Peyer's patch (tissue), 4 donors: Measurements from ENCODE around the gene SAMD11. TPM values are rescaled to one million over a fixed set of nuclear protein-coding genes. Genes with fewer than 3 reads are reported as not detected.

Source experiments
- DNase-seq, 3 donors: peaks; one replicate each; pipeline ENCODE4 v3.0.0-alpha.2; 2017 to 2019
- H3K27ac ChIP-seq, 4 donors: fragments of 200-600 bp; sonication (generic); one replicate each; pipeline ENCODE4 v1.5.1; 2016 to 2019
- H3K27me3 ChIP-seq, 2 donors: fragments of 200-600 bp; sonication (generic); one replicate each; pipeline ENCODE4 v1.5.1; 2019
- H3K36me3 ChIP-seq, 3 donors: fragments of 200-600 bp; sonication (generic); one replicate each; pipeline ENCODE4 v1.5.1; 2016 to 2019
- H3K4me1 ChIP-seq, 4 donors: fragments of 200-600 bp; sonication (generic); one replicate each; pipeline ENCODE4 v1.5.1; 2016 to 2019
- H3K4me3 ChIP-seq, 4 donors: fragments of 200-600 bp; sonication (generic); 1 replicate in 3 of 4; 2 replicates in 1 of 4; pipeline ENCODE4 v1.5.1; 2016 to 2019; ENCODE audit warnings: mild to moderate bottlenecking in 1 of 4
- H3K9me3 ChIP-seq, 4 donors: fragments of 200-600 bp; sonication (generic); one replicate each; pipeline ENCODE4 v1.5.1; 2016 to 2019; ENCODE audit warnings: mild to moderate bottlenecking in 1 of 4
- CTCF ChIP-seq, 6 experiments: fragments of 450-650 bp in 4 of 6; fragments of 200-600 bp in 2 of 6; sonication (generic) in 1 of 6; IDR thresholded peaks; one replicate each; pipeline ENCODE4 v1.5.1; 2017 to 2019; ENCODE audit warnings: antibody characterized with exemption in 6 of 6, mild to moderate bottlenecking in 3 of 6, moderate library complexity in 1 of 6
- POLR2A ChIP-seq, 2 donors: fragments of 450-650 bp; IDR thresholded peaks; one replicate each; pipeline ENCODE4 v1.5.1; 2017; ENCODE audit warnings: antibody characterized with exemption in 2 of 2, mild to moderate bottlenecking in 2 of 2, moderate library complexity in 2 of 2
- total RNA-seq, 4 donors: library from RNA; depleted of rRNA; stranded (reverse); fragments of >200 nt; gene quantifications; one replicate each; pipeline ENCODE4 v1.1.0, GENCODE V29; 2016

The SAMD11 gene
- total RNA-seq, 4 donors from 2014 or later, result 1.1 to 5.0 (median 2.2) TPM

GRCh38 chr1:978835-979743, 55.4 kb downstream of the SAMD11 start:
- no peaks in the 10 kb centered on the region for H3K27me3 ChIP-seq
- no peak for TF ChIP-seq POLR2A (IDR thresholded peaks at IDR 0.05)
- no peak for TF ChIP-seq CTCF (IDR thresholded peaks at IDR 0.05)

GRCh38 chr1:979744-980072, 56.0 kb downstream of the SAMD11 start:
- TF ChIP-seq POLR2A (IDR thresholded peaks at IDR 0.05), result no peak
- no peak for TF ChIP-seq CTCF (IDR thresholded peaks at IDR 0.05)
- no peak overlapping the region for H3K4me3 ChIP-seq
- no peak for DNase-seq
- H3K36me3 ChIP-seq, result no peaks in the 10 kb centered on the region
- H3K27me3 ChIP-seq, result no peaks in the 10 kb centered on the region
- H3K9me3 ChIP-seq, result no peaks in the 10 kb centered on the region
- no peak overlapping the region for H3K27ac ChIP-seq
- peaks cover 0 to 13% (median 4%) of the 10 kb centered on the region in 4 donors for H3K4me1 ChIP-seq

More at GRCh38 chr1:978835-979743, 55.4 kb downstream of the SAMD11 start:
- Histone ChIP-seq H3K9me3 (no peaks in the 10 kb centered on the region), H3K27ac (no peak overlapping the region), H3K4me1 (peaks cover 0 to 10% (median 4%) of the 10 kb centered on the region in 4 donors), H3K4me3 (no peak overlapping the region), H3K36me3 (no peaks in the 10 kb centered on the region)
- DNase-seq, result no peak

GRCh38 chr1:980137-980571, 56.4 kb downstream of the SAMD11 start:
- no peak for DNase-seq
- H3K36me3 ChIP-seq, result no peaks in the 10 kb centered on the region
- no peak overlapping the region for H3K27ac ChIP-seq
- no peaks in the 10 kb centered on the region for H3K27me3 ChIP-seq
- no peaks in the 10 kb centered on the region for H3K9me3 ChIP-seq
- TF ChIP-seq CTCF (IDR thresholded peaks at IDR 0.05) (no peak), POLR2A (IDR thresholded peaks at IDR 0.05) (no peak)
- H3K4me3 ChIP-seq, result no peak overlapping the region
- H3K4me1 ChIP-seq, result peaks cover 0 to 13% (median 4%) of the 10 kb centered on the region in 4 donors

- Histone ChIP-seq H3K36me3 (no peaks in the 10 kb centered on the region), H3K27me3 (no peaks in the 10 kb centered on the region), H3K9me3 (no peaks in the 10 kb centered on the region), H3K27ac (no peak overlapping the region), H3K4me3 (no peak overlapping the region), H3K4me1 (peaks cover 0 to 11% (median 3%) of the 10 kb centered on the region in 4 donors)
- TF ChIP-seq CTCF (IDR thresholded peaks at IDR 0.05) (no peak), POLR2A (IDR thresholded peaks at IDR 0.05) (no peak)
- DNase-seq, result no peak
These were observed 57.1 kb downstream of the SAMD11 start for GRCh38 chr1:980602-981395.

- Histone ChIP-seq H3K4me3 (no peak overlapping the region), H3K27me3 (no peaks in the 10 kb centered on the region), H3K9me3 (no peaks in the 10 kb centered on the region), H3K27ac (no peak overlapping the region), H3K36me3 (no peaks in the 10 kb centered on the region), H3K4me1 (peaks cover 0 to 4% (median 0%) of the 10 kb centered on the region in 4 donors)
- no peak for TF ChIP-seq POLR2A (IDR thresholded peaks at IDR 0.05)
- no peak for TF ChIP-seq CTCF (IDR thresholded peaks at IDR 0.05)
- no peak for DNase-seq
These were observed 57.8 kb downstream of the SAMD11 start for GRCh38 chr1:981491-981954.
